Activated naive CD8-positive, alpha-beta T cell (primary cell): ENCODE measurements around the gene RYR2.

Experiments
- H3K27ac Mint-ChIP-seq: one replicate; pipeline ENCODE4 v1.8.0; 2021; ENCODE audit warnings: mixed read lengths
- H3K27me3 Mint-ChIP-seq: one replicate; pipeline ENCODE4 v1.8.0; 2021; ENCODE audit warnings: mixed read lengths
- H3K36me3 Mint-ChIP-seq: one replicate; pipeline ENCODE4 v1.8.0; 2021; ENCODE audit warnings: mixed read lengths
- H3K4me1 Mint-ChIP-seq: one replicate; pipeline ENCODE4 v1.8.0; 2021; ENCODE audit warnings: low read depth, mixed read lengths
- H3K4me3 Mint-ChIP-seq: one replicate; pipeline ENCODE4 v1.8.0; 2021; ENCODE audit warnings: mild to moderate bottlenecking, mixed read lengths
- H3K9me3 Mint-ChIP-seq: one replicate; pipeline ENCODE4 v1.8.0; 2021; ENCODE audit warnings: low read depth, mixed read lengths

The RYR2 gene

DNA sequence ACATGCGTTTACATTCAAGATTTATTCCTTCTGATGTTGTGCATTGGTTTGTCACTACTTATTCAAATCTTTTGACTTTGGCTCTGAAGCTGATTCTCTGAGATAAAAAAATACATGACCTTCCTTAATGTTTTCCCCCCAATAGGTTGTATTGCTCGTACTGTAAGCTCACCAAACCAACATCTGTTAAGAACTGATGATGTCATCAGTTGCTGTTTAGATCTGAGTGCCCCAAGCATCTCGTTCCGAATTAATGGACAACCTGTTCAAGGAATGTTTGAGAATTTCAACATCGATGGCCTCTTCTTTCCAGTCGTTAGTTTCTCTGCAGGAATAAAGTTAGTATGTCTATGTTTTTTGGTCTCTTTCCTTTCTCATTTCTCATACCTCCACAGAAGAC, 458.6 kb downstream of the RYR2 start:
- no peaks in the 10 kb centered on the region for H3K9me3 Mint-ChIP-seq
- no peak overlapping the region for H3K4me3 Mint-ChIP-seq

DNA sequence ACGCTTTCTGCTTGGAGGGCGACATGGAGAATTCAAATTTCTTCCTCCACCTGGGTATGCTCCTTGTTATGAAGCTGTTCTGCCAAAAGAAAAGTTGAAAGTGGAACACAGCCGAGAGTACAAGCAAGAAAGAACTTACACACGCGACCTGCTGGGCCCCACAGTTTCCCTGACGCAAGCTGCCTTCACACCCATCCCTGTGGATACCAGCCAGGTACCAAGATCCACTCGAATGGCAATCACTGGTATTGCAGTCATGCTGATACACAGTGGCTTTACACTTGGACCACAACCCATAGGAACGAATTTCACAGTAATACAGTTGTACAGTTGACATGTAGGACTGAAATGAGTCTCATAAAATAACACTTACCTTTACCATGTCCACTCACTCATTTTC, 461.3 kb downstream of the RYR2 start:
- H3K4me1 Mint-ChIP-seq = no peaks in the 10 kb centered on the region
- no peak overlapping the region for H3K4me3 Mint-ChIP-seq
- H3K27me3 Mint-ChIP-seq = no peaks in the 10 kb centered on the region
- H3K27ac Mint-ChIP-seq = no peak overlapping the region
- H3K36me3 Mint-ChIP-seq = no peaks in the 10 kb centered on the region
- no peaks in the 10 kb centered on the region for H3K9me3 Mint-ChIP-seq

More for the DNA sequence above, 458.6 kb downstream of the RYR2 start:
- Mint-ChIP-seq H3K27ac (no peak overlapping the region), H3K4me1 (no peaks in the 10 kb centered on the region), H3K27me3 (no peaks in the 10 kb centered on the region), H3K36me3 (no peaks in the 10 kb centered on the region)

DNA sequence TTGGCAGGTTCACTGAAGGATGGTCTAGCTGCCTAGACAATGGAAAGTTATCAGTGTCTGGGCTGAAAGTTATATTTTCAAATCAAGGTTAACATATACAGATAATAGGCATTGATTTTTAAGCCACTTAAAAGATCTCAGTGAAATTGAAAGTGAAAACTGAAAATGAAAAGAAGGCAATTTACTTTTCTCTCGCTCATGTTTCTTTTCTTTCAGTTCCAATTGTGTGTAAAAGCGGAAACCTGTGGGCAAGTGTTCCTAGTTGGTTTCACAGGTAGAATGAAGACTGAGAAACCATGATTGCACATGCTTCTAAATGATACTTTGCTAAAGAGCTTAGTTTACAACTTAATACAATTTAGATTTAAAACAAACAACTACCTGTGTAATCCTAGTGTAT, 465.0 kb downstream of the RYR2 start:
- H3K36me3 Mint-ChIP-seq = no peaks in the 10 kb centered on the region
- H3K4me1 Mint-ChIP-seq = no peaks in the 10 kb centered on the region
- H3K27ac Mint-ChIP-seq = no peak overlapping the region
- no peaks in the 10 kb centered on the region for H3K27me3 Mint-ChIP-seq
- H3K9me3 Mint-ChIP-seq = no peaks in the 10 kb centered on the region
- H3K4me3 Mint-ChIP-seq = no peak overlapping the region

- no peak overlapping the region for H3K27ac Mint-ChIP-seq
- H3K27me3 Mint-ChIP-seq = no peaks in the 10 kb centered on the region
- H3K36me3 Mint-ChIP-seq = no peaks in the 10 kb centered on the region
- no peaks in the 10 kb centered on the region for H3K4me1 Mint-ChIP-seq
- H3K9me3 Mint-ChIP-seq = no peaks in the 10 kb centered on the region
- no peak overlapping the region for H3K4me3 Mint-ChIP-seq
These were observed 467.8 kb downstream of the RYR2 start for GRCh38 chr1:237509748-237510147.

DNA sequence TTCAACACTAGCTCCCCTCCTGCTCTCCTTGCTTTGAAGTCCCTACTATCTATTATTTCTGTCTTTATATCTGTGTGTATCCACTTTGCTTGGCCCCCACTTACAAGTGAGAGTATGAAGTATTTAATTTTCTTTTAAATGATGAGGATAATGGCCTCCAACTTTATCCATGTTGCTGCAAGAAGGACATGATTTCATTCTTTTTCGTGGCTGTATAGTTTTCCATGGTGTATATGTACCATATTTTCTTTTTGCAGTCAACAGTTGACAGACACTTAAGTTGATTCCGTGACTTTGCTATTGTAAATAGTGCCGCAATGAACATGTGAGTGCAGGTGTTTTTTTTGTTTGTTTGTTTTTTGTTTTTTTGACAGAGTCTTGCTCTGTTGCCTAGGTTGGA, 483.1 kb downstream of the RYR2 start:
- H3K27me3 Mint-ChIP-seq = peaks cover 2% of the 10 kb centered on the region
- H3K4me3 Mint-ChIP-seq = no peak overlapping the region
- H3K4me1 Mint-ChIP-seq = no peaks in the 10 kb centered on the region
- H3K27ac Mint-ChIP-seq = no peak overlapping the region
- H3K36me3 Mint-ChIP-seq = no peaks in the 10 kb centered on the region
- H3K9me3 Mint-ChIP-seq = peaks cover 6% of the 10 kb centered on the region

DNA sequence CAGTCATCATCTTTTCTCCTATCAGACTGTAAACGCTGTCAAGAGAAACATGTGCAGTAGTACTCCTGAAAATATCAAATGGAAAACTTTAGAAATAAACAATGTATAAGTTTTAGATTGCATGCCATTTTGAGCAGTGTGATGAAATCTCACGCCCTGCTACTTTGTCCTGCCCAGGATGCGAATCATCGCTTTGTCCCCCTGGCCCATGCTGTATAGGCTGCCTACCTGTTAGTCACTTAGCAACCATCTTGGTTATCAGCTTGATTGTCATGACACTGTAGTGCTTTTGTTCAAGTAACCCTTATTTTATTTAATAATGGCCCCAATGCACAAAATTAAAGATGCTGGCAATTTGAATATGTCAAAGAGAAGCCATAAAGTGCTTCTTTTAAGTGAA, 485.8 kb downstream of the RYR2 start:
- no peak overlapping the region for H3K27ac Mint-ChIP-seq
- H3K27me3 Mint-ChIP-seq = no peaks in the 10 kb centered on the region
- no peaks in the 10 kb centered on the region for H3K4me1 Mint-ChIP-seq
- no peak overlapping the region for H3K4me3 Mint-ChIP-seq
- no peaks in the 10 kb centered on the region for H3K36me3 Mint-ChIP-seq
- H3K9me3 Mint-ChIP-seq = peaks cover 6% of the 10 kb centered on the region

- no peaks in the 10 kb centered on the region for H3K36me3 Mint-ChIP-seq
- H3K9me3 Mint-ChIP-seq = peaks cover 6% of the 10 kb centered on the region
These were observed 486.6 kb downstream of the RYR2 start for GRCh38 chr1:237528545-237528944.

DNA sequence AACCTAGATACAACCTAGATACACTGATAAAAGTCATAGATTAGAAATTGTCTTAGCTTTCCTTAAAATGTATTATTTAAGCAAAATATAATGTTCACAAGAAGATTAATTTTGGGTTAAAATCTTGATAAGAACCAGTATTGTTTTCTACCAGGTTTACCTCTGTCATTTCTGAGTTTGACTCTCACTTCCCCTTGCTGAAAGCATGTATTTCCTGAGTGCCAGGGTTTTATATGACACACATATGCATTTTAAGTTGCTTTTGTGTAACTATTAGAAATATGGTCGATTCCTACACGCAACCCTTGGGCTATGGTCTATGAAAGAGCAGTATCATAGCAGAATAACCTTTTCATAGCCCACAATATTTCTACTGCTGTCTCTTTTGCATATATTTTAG, 497.1 kb downstream of the RYR2 start:
- H3K9me3 Mint-ChIP-seq = no peaks in the 10 kb centered on the region
- no peaks in the 10 kb centered on the region for H3K27me3 Mint-ChIP-seq
- H3K4me3 Mint-ChIP-seq = no peak overlapping the region
- H3K4me1 Mint-ChIP-seq = no peaks in the 10 kb centered on the region
- no peaks in the 10 kb centered on the region for H3K36me3 Mint-ChIP-seq
- no peak overlapping the region for H3K27ac Mint-ChIP-seq

More at GRCh38 chr1:237528545-237528944, 486.6 kb downstream of the RYR2 start:
- no peak overlapping the region for H3K27ac Mint-ChIP-seq
- H3K27me3 Mint-ChIP-seq = no peaks in the 10 kb centered on the region
- H3K4me3 Mint-ChIP-seq = no peak overlapping the region
- no peaks in the 10 kb centered on the region for H3K4me1 Mint-ChIP-seq

GRCh38 chr1:237542525-237543418, 500.8 kb downstream of the RYR2 start:
- no peaks in the 10 kb centered on the region for H3K4me1 Mint-ChIP-seq
- H3K36me3 Mint-ChIP-seq = no peaks in the 10 kb centered on the region
- H3K27ac Mint-ChIP-seq = no peak overlapping the region
- peaks cover 4% of the 10 kb centered on the region for H3K27me3 Mint-ChIP-seq
- no peak overlapping the region for H3K4me3 Mint-ChIP-seq
- H3K9me3 Mint-ChIP-seq = no peaks in the 10 kb centered on the region

DNA sequence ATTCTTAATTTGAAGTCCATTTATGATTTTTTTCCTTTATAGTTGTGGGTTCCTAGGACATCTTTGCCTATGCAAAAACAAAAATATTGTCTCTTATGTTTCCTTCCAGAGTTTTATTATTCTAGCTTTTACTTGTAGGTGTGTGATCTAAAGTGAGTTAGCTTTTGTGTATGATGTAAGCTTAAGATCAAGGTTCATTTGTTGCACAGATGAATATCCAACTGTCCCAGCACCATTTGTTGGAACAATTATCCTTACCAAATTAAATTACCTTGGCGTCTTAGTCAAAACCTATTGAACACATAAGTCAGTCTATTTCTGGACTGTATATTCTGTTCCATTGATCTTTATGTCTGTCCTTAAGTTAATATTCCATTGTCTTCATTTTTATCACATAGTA, 511.1 kb downstream of the RYR2 start:
- Mint-ChIP-seq H3K36me3 (no peaks in the 10 kb centered on the region), H3K4me3 (no peak overlapping the region), H3K27ac (no peak overlapping the region), H3K9me3 (no peaks in the 10 kb centered on the region), H3K27me3 (peaks cover 1% of the 10 kb centered on the region), H3K4me1 (no peaks in the 10 kb centered on the region)

- Mint-ChIP-seq H3K9me3 (no peaks in the 10 kb centered on the region), H3K27ac (no peak overlapping the region), H3K4me1 (no peaks in the 10 kb centered on the region), H3K36me3 (no peaks in the 10 kb centered on the region), H3K27me3 (peaks cover 3% of the 10 kb centered on the region), H3K4me3 (no peak overlapping the region)
These were observed 514.9 kb downstream of the RYR2 start for GRCh38 chr1:237556911-237557310.

DNA sequence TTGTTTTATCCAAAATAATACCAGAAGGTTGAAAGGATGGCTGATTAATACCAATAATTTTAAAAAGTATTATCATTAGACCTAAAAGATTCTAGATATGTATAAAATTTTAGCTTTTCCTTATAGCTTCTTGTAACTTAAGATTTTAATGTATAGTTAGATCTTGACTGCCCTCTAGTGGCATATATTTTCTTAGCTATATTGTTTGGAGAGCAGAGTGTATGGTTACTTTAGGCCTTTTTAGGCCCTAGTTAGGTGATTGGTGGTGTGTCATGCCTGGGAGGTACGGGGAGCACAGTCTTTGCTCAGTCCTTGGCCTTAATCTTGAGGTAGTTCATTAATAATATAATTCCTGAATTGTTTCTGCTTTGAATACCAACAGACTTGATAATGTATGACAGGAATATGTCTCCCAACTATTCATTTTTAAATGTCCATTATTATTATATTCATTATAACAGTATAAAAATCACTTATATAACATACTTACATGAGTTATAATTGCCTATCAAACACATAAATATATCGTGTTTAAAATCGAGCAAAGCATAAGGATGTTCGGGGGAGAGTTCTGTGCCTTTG, 520.3 kb downstream of the RYR2 start:
- H3K27me3 Mint-ChIP-seq = peaks cover 3% of the 10 kb centered on the region
- no peaks in the 10 kb centered on the region for H3K4me1 Mint-ChIP-seq
- H3K27ac Mint-ChIP-seq = no peak overlapping the region
- H3K9me3 Mint-ChIP-seq = no peaks in the 10 kb centered on the region
- H3K36me3 Mint-ChIP-seq = no peaks in the 10 kb centered on the region
- no peak overlapping the region for H3K4me3 Mint-ChIP-seq

DNA sequence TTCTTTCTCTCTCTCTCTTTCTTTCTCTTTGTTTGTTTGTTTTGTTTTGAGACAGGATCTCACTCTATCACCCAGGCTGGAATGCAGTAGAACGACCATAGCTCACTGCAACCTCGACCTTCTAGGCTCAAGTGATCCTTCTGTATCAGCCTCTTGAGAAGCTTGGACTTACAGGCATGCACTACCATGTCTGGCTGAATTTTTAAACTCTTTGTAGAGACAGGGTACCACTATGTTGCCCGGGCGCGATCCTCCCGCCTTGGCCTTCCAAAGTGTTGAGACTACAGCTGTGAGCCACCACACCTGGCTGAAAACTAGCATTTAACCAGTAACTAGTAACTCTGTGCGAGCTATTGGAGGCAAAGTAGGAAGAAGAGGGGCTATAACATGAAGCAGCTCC, 523.3 kb downstream of the RYR2 start:
- H3K36me3 Mint-ChIP-seq = no peaks in the 10 kb centered on the region
- H3K27ac Mint-ChIP-seq = no peak overlapping the region
- no peak overlapping the region for H3K4me3 Mint-ChIP-seq
- no peaks in the 10 kb centered on the region for H3K9me3 Mint-ChIP-seq
- peaks cover 3% of the 10 kb centered on the region for H3K27me3 Mint-ChIP-seq
- no peaks in the 10 kb centered on the region for H3K4me1 Mint-ChIP-seq

DNA sequence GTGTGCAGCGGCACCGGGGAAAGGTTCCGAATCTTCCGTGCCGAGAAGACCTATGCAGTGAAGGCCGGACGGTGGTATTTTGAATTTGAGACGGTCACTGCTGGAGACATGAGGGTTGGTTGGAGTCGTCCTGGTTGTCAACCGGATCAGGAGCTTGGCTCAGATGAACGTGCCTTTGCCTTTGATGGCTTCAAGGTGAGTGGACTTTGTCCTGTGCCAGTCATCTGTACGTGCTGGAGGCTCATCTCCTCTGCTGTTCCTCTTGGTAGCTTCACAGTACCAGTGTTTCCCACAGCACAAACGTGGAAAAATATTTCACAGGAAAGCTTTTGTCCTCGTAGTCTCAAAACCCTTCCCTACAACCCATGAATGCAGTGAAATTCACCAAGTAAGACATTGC, 524.6 kb downstream of the RYR2 start:
- Mint-ChIP-seq H3K36me3 (no peaks in the 10 kb centered on the region), H3K4me1 (no peaks in the 10 kb centered on the region), H3K27me3 (no peaks in the 10 kb centered on the region)

GRCh38 chr1:237568955-237569354, 527.0 kb downstream of the RYR2 start:
- H3K27ac Mint-ChIP-seq = no peak overlapping the region
- no peaks in the 10 kb centered on the region for H3K4me1 Mint-ChIP-seq
- no peak overlapping the region for H3K4me3 Mint-ChIP-seq
- peaks cover 3% of the 10 kb centered on the region for H3K27me3 Mint-ChIP-seq
- H3K9me3 Mint-ChIP-seq = no peaks in the 10 kb centered on the region
- no peaks in the 10 kb centered on the region for H3K36me3 Mint-ChIP-seq

More for the DNA sequence above, 524.6 kb downstream of the RYR2 start:
- Mint-ChIP-seq H3K9me3 (no peaks in the 10 kb centered on the region), H3K4me3 (no peak overlapping the region), H3K27ac (no peak overlapping the region)

DNA sequence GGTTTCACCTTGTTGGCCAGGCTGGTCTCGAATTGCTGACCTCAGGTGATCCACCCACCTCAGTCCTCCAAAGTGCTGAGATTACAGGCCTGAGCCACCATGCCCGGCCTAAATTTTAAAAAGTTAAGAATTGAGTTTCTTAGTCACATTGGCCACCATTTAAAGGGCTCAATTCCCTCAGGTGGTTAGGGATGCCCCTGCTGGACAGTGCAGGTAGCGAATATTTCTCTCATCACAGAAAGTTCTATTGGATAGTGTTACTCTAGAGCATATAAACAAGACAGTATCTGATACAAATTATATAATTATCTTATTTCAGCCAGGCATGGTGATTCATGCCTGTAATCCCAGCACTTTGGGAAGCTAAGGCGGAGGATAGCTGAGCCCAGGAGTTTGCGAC, 528.5 kb downstream of the RYR2 start:
- Mint-ChIP-seq H3K9me3 (peaks cover 6% of the 10 kb centered on the region), H3K4me3 (no peak overlapping the region), H3K27ac (no peak overlapping the region), H3K27me3 (peaks cover 3% of the 10 kb centered on the region), H3K36me3 (peaks cover 2% of the 10 kb centered on the region), H3K4me1 (no peaks in the 10 kb centered on the region)
